GM12892 (cell line): ENCODE data around the gene PHAF1.

ENCODE experiments used
- POLR2A ChIP-seq: IDR thresholded peaks from 2 replicates; pipeline ENCODE4 v1.6.1; 2011; ENCODE audit warnings: low read depth, low read length, control low read depth
- POLR2AphosphoS5 ChIP-seq: IDR thresholded peaks from 2 replicates; pipeline ENCODE4 v1.6.1; 2011; ENCODE audit warnings: low read depth, low read length, control low read depth

GRCh38 chr16:67186550-67186950, 76.8 kb downstream of the PHAF1 start:
- TF ChIP-seq POLR2AphosphoS5 = no peak
- TF ChIP-seq POLR2A = no peak
